DMS79 (cell line): ENCODE data around the gene ZMYND8.
"Not testable (repeated sequence)": the region's sequence is repeated elsewhere in the genome, so short reads cannot be mapped to it uniquely, and the experiment has no call there.

Experiments used
- DNase-seq: peaks from one replicate; lab custom pipeline; 2025; lab: John Stamatoyannopoulos, UW

ZMYND8 gene

DNA sequence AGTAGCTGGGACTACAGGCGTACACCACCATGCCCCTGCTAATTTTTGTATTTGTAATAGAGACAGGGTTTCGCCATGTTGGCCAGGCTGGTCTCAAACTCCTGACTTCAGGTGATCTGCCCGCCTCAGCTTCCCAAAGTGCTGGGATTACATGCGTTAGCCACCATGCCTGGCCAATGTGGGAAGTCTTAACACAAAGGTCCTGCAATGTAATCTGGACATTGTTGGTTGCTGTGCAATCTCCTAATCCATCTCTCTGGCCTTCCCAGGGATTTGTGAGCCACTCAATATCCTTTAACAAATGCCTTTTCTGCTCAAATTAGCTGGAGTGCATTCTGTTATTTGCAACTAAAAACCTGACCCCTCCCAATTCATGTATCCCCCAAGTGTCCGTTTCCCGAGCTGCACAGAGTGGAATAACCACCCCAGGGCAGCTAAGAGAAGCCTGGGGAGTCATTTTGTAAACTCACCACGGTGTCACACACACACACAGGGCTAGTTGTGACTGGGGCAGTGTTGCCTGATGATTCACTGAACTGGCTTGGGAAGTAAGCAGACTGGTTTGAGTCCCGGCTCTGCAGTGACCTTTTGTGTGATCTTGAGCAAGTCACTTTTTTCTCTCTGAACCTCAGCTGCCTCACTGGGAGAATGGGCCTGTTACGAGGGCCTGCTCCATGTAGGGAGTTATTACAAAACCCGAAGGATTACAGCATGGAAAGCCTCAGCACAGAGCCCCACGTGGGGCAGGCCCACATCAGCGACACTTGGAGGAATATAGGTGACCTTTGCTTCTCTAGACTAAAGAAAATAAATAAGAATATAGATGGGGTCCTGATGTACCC is 152.3 kb downstream of the ZMYND8 start:
- no peak for DNase-seq

DNA sequence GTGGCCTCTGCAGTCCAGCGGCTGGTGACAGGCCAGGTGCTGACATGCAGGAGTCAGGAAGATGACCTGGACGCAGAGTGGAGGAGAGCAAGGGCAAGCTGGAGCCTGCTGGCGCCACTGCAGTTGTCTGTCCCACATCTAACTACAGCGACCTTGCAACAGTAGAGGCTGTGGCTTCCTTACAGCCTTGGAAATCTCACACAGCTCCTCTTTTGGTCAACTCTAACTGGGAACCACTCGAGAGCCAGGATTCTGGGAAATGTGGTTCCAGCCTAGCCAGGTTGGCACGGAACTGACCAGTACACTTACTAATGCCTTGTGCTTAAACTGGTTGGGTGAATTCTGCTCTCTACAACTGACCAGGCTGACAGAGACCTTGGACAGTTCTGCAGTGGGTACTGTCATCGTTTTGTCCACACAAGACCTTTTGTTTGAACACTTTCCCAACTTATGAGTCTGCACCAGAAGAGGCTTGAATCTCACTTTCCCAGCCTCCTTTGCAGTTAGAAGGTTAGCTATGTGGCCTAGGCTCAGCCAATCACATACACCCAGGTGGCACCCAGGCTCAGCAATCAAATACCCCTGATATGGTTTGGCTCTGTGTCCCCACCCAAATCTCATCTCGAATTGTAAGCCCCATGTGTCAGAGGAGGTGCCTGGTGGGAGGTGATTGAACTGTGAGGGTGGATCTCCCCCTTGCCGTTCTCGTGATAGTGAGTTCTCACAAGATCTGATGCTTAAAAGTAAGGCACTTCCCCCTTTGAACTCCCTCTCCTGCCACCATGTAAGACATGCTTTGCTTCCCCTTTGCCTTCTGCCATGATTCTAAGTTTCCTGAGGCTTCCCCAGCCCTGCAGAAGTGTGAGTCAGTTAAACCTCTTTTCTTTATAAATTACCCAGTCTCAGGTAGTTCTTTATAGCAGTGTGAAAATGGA is 153.5 kb downstream of the ZMYND8 start:
- no peak for DNase-seq

DNA sequence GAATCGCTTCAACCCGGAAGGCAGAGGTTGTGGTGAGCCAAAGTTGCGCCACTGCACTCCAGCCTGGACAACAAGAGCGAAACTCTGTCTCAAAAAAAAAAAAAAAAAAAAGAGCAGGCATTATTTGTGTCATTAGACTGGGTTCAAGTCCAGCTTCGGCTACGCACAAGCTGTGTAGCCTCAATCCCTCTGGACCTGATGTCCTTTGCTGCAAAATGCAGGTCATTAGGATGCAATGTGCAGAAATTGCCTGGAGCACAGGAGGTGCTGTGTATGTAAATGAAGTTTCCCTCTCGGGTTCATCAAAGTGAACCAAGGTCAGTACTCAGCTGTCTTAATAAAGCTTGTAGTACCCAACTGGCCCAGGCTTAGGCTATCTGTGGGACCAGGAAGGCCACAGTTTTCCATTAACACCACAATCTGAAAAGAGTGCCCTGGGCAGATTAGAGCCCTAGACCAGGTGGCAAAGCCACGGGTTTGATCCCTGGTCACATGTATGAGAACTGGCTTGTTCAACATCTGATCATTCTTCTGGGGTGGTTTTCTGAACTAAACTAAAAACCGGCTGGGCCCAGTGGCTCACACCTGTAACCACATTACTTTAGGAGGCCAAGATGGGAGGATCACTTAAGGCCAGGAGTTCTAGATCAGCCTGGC is 155.3 kb downstream of the ZMYND8 start:
- no peak for DNase-seq

DNA sequence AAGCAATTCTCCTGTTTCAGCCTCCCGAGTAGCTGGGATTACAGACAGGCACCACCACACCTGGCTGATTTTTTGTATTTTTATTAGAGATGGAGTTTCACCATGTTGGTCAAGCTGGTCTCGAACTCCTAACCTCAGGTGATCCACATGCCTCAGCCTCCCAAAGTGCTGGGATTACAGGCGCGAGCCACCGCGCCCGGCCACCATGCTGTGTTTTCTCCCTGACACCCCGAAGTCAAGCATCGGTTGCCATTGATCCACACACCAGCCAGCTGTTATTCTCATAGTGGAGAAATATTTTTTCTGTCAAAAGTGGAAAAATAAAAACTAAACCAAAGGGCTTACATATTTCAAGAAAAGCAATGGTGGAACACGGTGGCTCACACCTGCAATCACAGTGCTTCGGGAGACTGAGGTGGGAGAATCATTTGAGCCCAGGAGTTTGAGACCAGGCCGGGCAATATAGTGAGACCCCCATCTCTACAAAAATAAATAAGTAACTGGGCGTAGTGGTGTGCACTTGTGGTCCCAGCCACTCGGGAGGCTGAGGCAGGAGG is 157.4 kb downstream of the ZMYND8 start:
- no peak for DNase-seq

DNA sequence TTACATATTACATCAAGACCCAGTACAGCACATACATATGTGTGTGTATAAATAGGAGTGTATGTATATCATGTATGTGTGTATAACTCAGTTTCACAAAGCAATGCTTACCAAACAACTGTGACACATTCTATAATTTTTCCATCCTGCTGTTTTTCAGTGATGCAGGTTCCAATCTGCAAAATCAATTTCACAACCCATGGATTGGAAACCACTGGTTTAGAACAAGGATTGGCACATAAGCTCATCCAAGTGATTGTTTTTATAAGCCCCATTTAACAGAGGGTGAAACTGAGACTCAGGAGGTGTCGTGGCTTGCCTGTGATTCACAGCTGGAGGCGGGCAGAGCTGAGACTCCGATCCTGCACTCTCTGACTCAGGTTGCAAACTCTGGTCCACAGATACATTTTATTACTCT is 158.2 kb downstream of the ZMYND8 start:
- no peak for DNase-seq

DNA sequence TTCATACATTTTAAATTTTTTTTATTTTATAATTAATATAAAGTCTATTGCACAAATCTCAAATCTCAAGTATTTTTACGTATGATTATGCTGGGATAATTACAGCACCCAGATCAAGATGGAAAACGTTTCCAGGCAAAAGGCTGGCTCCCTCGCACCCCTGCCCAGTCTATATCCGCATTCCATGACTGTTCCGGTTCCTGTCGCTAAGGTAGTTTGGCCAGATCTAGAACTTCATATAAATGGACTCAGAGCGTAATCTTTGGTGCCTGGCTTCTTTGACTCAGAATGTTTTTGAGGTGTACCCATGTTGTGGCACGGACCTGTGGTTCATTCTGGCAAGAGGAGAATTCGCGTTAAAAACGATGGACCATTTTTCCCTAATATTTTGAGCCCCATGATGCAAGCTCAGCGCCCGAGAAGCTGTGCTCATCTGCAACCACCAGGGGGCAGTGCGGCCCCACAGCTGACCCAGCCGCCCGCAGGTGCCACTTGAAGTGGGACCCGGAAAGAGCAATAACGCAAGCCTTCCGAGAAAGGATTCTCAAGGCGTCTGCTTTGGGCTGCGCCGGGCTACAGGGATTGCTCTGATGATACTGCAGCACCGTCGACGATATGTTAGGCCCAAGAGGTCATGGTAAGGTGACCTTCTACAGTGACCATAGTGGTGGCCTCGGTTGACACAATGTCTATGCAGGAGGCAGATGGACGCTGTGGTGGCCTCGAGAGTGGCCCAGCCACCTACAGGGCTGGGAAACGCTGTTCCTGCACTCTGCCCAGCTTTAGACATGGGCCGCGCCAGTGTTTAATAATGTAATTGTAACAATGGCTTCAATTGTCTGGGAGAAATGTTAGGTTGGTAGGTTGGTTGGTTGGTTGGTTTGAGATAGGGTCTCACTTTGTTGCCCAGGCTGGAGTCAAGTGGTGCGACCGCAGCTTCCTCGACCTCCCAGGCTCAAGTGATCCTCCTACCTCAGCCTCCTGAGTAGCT is 160.1 kb downstream of the ZMYND8 start:
- DNase-seq: peak; percentile 10

DNA sequence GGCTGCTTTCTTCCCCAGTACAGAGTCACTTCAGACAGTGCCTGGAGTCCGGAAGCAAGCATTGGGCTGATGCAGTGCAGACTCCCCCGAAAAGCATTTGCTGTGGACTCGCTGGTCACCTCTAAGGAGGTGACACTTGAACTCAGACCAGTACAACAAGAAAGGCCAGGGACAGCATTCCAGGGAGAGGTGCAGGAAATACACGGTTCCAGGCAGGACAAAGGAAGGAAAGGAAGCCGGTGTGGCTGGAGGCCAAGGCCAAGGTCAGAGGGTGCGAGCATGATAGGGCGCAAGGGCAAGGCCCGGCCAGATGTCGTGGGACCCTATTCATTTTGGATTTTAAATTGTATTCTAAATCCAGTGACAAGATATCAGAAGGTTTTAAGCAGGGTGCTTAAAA is 160.9 kb downstream of the ZMYND8 start:
- DNase-seq: no peak

DNA sequence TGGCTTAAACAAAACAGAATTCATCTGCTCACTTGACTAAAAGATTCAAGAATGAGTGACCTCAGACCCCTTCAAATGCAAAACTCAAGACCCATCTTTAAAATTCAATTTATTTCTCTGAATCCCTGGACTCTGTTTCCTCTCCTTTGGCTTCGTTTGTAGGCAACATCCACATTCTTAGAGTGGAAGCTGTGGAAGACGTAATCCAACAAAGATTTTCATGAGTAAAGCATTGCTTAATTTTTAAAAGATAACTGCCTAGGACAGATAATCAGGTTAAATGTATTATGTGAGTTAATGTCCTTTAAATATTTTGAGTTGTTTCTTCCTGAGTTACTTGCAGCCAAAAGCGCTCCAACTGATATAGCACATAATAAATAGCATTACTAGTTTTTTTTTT is 164.5 kb downstream of the ZMYND8 start:
- no peak for DNase-seq

DNA sequence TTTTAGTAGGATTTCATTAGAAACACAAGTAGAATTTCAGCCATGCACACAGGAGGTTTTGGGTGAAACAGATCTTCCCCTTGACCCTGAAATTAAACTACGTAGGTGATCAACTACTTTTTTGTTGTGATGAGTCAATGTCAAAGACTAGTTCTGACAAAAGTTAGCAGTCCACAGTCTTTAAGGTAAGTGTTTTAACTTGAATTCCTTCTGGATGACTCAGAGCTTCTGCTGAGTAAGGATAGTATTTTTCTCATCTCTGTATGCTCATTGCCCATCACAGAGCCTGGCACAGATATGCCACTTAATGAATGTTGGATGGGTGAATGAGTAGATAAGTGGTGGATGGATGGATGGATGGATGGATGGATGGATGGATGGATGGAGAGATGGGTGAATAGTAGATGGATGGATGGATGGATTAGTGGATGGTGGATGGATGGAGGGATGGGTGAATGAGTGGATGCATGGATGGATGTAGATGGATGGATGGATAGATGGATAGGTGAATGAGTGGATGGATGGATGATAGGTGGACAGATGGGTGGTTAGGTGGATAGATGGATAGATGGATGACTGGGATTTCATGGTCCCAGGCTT is 165.3 kb downstream of the ZMYND8 start:
- no peak for DNase-seq

DNA sequence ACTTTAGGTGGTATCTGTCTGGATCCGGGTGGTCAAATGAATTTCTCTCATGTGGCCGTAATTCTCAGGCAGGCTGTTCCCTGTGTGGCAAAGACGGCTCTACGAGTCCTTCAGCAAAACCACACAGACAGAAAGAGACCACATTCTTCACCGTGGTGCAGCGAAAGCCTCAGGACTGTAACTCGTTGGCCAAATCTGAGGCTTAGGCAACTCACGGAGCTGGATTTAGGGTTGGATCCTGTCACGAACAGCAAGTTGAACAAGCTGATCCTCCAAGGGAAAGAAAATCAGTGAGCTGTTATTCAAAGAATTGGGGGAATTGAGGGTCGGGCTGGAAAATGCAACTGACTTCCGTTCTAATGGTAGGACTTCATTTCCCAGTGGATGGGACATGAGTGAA is 167.4 kb downstream of the ZMYND8 start:
- no peak for DNase-seq

DNA sequence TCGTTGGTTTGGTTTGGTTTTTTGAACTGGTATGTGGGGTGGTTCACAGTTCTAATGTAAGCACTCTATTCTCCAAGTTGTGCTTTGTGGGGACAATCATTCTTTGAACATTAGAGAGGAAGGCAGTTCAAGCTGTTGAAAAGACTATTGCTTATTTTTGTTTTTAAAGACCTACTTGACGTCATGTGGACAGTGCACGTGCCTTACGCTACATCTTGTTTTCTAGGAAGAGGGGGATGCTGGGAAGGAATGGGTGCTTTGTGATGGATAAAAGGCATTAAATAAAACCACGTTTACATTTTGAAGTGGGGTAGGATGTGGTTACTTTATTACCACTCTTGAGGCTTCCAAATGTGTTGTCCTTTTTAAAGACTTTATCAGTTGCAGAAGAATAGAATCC is 168.0 kb downstream of the ZMYND8 start:
- no peak for DNase-seq

DNA sequence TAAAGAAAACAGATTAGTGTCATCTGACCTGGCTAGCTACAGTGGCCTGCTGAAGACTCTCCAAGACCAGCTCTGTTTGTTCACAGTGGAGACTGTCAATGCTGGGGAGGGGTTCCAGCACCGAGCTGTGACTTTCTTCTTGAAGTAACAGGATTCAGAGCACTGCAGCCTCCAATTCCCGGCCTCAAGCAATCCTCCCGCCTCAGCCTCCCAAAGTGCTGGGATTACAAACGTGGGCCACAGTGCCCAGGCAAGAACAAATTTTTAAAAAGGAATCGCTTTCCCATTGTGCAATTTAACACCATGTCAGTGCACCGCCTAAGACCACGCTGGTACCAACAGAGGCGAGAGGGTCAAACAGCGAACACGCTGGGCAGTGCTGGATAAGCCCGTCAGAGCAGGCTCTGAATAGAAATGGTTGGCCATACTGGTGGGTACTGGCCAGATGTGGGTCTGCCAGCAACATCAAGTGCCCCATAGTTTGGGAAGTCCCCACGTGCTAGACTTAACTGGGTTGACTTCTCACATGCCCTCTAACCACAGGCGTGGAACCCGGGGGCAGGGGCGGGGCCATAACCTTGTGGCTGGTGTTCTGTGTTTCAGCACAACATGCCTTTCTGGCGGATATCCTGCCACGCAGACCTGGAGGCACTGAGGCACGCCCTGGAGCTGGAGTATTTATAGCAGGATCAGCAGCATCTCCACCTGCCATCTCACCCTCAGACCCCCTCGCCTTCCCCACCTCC is 168.9 kb downstream of the ZMYND8 start:
- DNase-seq: no peak

DNA sequence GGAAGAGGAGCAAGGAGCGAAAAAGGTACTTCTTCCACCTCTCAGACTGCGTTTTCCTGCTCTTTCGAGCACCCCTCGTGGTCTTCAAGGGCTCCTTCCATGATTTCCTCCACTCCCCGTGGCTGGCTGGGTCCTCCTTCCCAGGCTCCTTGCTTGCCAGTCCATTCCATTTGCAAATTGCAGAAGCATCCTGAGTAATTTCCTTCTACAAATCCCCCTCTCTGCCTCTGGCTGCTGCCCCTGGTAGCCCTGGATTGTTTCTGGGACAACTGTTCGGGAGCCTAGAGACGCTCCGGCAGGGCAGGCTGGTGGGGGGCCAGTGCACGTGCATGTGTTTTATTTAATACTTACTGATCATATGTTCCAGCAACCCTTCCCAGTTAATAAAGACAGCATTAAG is 173.1 kb downstream of the ZMYND8 start:
- DNase-seq: no peak

DNA sequence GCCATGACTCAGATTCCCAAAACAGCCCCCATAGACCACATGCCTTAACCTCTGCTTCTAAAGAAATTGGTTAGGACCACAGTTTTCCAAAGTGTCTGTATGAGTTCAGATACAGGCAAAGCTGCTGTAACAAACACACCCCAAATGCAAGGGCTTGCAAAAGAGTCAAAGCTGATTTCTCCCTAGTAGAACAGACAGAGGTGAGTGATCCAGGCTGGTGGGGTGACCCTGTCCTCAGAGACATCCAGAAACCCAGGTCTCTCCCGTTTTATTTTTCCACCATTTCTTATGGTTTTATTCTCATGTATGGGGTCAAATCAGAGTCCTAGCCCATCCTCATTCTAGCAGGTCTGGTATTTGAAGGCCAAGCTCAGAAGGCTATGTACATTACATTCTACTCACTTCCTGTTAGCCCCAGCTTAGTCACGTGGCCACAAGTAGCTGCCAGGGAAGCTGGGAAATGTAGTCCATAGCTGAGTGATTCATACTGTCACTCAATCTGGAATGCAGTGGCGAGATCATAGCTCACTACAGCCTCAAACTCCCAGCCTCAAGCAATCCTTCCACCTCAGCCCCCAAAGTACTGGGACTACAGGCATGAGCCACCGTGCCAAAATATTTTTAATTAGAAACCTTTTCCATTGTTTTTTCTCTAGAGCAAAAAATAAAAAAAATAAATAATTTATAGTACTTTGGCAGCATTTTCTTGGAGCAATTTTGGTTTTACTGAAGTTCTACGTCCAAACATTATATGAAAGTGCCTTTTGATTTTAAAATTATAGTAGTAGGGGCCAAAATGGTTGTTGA is 175.2 kb downstream of the ZMYND8 start:
- DNase-seq: no peak

DNA sequence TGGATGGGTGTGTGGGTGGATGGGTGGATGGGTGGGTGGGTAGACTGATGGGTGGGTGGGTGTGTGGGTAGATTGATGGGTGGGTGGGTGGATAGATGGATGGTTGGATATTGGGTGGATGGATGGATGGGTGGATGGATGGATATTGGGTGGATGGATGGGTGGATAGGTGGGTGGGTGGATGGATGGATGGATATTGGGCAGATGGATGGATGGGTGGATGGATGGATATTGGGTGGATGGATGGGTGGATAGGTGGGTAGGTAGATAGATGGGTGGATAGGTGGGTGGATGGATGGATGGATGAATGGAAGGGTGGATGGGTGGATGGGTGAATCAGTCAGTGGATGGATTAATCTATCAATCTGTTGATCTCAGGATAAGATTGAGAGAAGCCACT is 177.2 kb downstream of the ZMYND8 start:
- no peak for DNase-seq

DNA sequence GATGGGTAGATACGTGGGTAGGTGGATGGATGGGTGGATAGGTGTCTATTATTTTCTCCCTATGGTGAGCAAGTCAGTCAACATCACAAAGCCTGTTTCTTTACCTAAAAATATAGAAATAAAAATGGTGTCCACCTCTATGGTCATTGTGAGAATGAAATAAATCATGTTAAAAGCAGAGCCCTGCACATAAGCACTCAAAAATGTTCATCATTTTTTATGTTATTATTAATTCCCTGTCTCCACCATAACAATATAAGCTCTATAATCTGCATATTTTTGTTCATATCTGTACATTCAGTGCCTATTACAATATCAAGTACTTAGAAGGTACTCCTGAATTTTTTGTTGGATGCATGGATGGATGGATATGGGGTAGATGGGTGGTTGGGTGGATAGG is 177.6 kb downstream of the ZMYND8 start:
- DNase-seq: no peak

DNA sequence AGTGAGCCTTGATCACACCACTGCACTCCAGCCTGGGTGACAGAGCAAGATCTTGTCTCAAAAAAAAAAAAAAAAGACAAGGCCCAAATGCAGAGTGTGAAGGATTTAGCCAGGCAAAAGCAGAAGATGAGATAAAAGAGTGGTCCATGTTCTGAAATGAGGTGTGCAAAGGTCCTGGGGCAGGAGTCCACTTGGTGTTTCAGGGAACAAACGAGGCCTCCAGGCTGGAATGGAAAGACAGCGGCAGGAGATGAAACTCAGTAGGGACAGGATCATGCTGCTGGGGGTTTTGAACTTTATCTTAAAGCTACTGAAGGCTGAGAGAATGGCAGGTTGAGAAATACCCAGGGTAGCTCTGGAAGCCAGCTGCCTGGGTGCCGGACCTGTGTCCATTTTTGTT is 178.2 kb downstream of the ZMYND8 start:
- no peak for DNase-seq

DNA sequence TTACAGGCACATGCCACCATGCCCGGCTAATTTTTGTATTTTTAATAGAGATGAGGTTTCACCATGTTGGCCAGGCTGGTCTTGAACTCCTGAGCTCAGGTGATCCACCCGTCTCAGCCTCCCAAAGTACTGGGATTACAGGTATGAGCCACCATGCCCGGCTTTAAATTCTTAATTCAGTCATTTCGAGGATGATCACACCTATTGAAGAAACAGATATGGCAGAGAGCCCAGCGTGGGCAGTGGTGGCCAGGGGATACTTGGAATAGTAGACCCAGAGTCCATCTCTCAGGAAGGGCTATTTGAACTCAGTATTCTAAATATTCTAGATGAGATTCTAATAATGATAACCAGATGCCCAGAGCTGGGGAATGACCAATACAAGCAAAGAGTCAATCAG is 180.3 kb downstream of the ZMYND8 start:
- DNase-seq: not testable (repeated sequence)

DNA sequence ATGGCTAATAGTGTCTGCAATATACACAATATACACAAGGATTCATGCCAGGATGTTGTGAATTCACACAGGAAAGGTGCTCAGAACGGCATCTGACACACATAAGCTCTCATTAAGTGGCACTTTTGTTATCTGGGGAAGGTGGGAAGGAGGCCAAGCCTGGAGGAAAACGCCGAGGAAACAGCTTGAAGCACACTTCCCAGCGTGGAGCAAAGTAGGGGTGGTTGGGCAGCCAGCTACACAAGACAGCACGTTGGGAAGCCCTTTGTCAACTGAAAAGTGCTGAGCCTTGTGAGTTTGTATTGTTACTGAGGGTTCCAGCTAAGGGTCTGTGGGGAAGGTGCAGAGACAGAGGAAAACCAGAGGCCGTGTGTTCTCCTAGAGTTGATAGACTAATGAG is 181.0 kb downstream of the ZMYND8 start:
- DNase-seq: peak; percentile 15
